ENCODE measurements around the gene HBD. TPM values are rescaled to one million over a fixed set of nuclear protein-coding genes. Genes with fewer than 3 reads are reported as not detected.

The HBD gene
- total and polyA plus RNA-seq, 2 donors (not counting 3 experiments of a cell fraction or from before 2014, with no cell fraction given) = not detected

DNA sequence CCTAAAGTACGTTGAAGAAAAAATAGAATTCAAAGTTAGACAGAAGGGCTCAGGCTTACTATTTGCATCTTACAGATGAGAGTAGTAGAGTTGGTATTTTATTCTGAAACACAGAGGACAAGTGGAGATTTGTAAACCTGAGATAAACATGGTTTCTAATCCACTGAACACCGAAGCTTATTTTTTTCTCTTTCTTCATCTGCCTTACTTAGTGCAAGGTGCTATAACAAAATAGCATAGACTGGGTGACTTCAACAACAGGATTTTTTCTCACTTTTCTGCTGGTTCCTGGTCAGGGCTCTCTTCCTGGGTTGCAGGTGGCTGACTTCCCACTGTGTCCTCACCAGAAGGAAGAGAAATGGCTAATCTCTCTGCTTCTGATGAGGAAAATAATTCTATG is 17.5 kb upstream of the HBD start:
- Histone ChIP-seq H3K27ac (ENCODE audit: insufficient read depth, low read depth, low read length) (no peak overlapping the region), H3K79me2 (ENCODE audit: control insufficient read depth, insufficient read depth, low read length) (no peaks in the 10 kb centered on the region), H3K9me3 (replicated peaks; ENCODE audit: control insufficient read depth, insufficient read depth, low read length) (no peaks in the 10 kb centered on the region), H3K9ac (replicated peaks; ENCODE audit: extremely low read depth, insufficient read depth, low read length) (no peak overlapping the region), H3K27me3 (ENCODE audit: control insufficient read depth in 2 of 2, insufficient read depth in 2 of 2, low read length in 2 of 2) (no peaks in the 10 kb centered on the region), H3K4me2 (ENCODE audit: insufficient read depth, low read length) (no peak overlapping the region), H2AFZ (ENCODE audit: low read depth, low read length) (no peak overlapping the region), H4K20me1 (replicated peaks; ENCODE audit: control insufficient read depth, extremely low read depth, insufficient read depth, low read length) (no peaks in the 10 kb centered on the region), H3K36me3 (ENCODE audit: control insufficient read depth in 2 of 2, extremely low read depth in 1 of 2, insufficient read depth in 2 of 2, low read length in 2 of 2) (no peaks in the 10 kb centered on the region), H3K4me1 (ENCODE audit: control insufficient read depth, extremely low read depth, insufficient read depth, low read length) (no peaks in the 10 kb centered on the region), H3K9me1 (replicated peaks; ENCODE audit: control insufficient read depth, extremely low read depth, insufficient read depth, low read length) (no peaks in the 10 kb centered on the region), H3K4me3 (replicated peaks in 1 of 3; ENCODE audit: insufficient read depth in 1 of 3, low read depth in 1 of 3, low read length in 3 of 3) (no peak overlapping the region)
- intact Hi-C loops (cut with micrococcal nuclease) = no loop called here
- ChIA-PET POLR2A (no interaction called here), CTCF (no interaction called here)
- BruUV-seq (replicated peaks) = no TSS peak
- no peak for FAIRE-seq
- no peak for TF ChIP-seq MYC (IDR thresholded peaks at IDR 0.05; ENCODE audit: low read depth, low read length)
- TF ChIP-seq POLR2AphosphoS5 (IDR thresholded peaks at IDR 0.05; ENCODE audit: insufficient read depth, low read depth, low read length) = no peak
- TF ChIP-seq, protein P1, sequence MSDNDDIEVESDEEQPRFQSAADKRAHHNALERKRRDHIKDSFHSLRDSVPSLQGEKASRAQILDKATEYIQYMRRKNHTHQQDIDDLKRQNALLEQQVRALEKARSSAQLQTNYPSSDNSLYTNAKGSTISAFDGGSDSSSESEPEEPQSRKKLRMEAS (IDR thresholded peaks at IDR 0.05; ENCODE audit: insufficient read depth, insufficient read length) = no peak
- TF ChIP-seq JUN (IDR thresholded peaks at IDR 0.05; ENCODE audit: borderline replicate concordance, insufficient read depth, insufficient read length, low read depth) = no peak
- no peak for TF ChIP-seq GATA2 (IDR thresholded peaks at IDR 0.05; ENCODE audit: insufficient read depth, insufficient read length, low read depth, low read length)
- TF ChIP-seq FOS (IDR thresholded peaks at IDR 0.05; ENCODE audit: borderline replicate concordance, insufficient read depth, low read length) = no peak
- no peak for TF ChIP-seq CTCF (IDR thresholded peaks at IDR 0.05; ENCODE audit: extremely low read depth in 1 of 2, insufficient read depth in 1 of 2, low read depth in 1 of 2, low read length in 2 of 2)
- TF ChIP-seq POLR2A (IDR thresholded peaks at IDR 0.05; ENCODE audit: low read depth, low read length) = no peak
- no peak for TF ChIP-seq EZH2 (IDR thresholded peaks at IDR 0.05; ENCODE audit: borderline replicate concordance, low read depth, low read length, severe bottlenecking)
- no peak for DNase-seq (ENCODE audit: low read depth, low spot score)
- dilution Hi-C loops (cut with MboI; ENCODE audit: extremely low pct_ligation_motif_present, low sequenced_read_pairs) = no loop called here

Measured in endothelial cell of umbilical vein (primary cell).